NOMO-1 (cell line): ENCODE data around the gene CD300LD.
"Not testable (repeated sequence)": the region's sequence is repeated elsewhere in the genome, so short reads cannot be mapped to it uniquely, and the experiment has no call there.

Source experiments
- DNase-seq, 2 experiments: peaks; one replicate each; lab custom pipeline; 2025; ENCODE audit not compliant: unreplicated experiment in 2 of 2; lab: John Stamatoyannopoulos, UW

CD300LD gene

GRCh38 chr17:74592087-74592990, at the start of gene CD300LD:
TSS of gene CD300LD (minus strand) at chr17:74592283. CDS start at chr17:74592202, 81 bp downstream.
- DNase-seq, result peak; percentile 34 to 81

GRCh38 chr17:74641224-74641957, 49.3 kb upstream of the CD300LD start:
- peak; percentile 63 to 95 for DNase-seq

- peak; percentile 79 to 90 for DNase-seq
These were observed 47.6 kb upstream of the CD300LD start for GRCh38 chr17:74639704-74640151.

GRCh38 chr17:74637926-74638325, 45.8 kb upstream of the CD300LD start:
- DNase-seq, result no peak

- peak; percentile 31 to 66 for DNase-seq
These were observed 45.2 kb upstream of the CD300LD start for GRCh38 chr17:74637265-74637664.

GRCh38 chr17:74636541-74637085, 44.5 kb upstream of the CD300LD start:
- DNase-seq, result not testable (repeated sequence)

- DNase-seq, result no peak
These were observed 43.3 kb upstream of the CD300LD start for GRCh38 chr17:74635418-74635817.

GRCh38 chr17:74633326-74633725, 41.2 kb upstream of the CD300LD start:
- no peak for DNase-seq

GRCh38 chr17:74632617-74633016, 40.5 kb upstream of the CD300LD start:
- peak in 1 of 2 experiments; percentile 17 for DNase-seq

- DNase-seq, result peak; percentile 87 to 98
These were observed 39.7 kb upstream of the CD300LD start for GRCh38 chr17:74631468-74632450.

GRCh38 chr17:74630251-74630650, 38.2 kb upstream of the CD300LD start:
- not testable (repeated sequence) for DNase-seq

- no peak for DNase-seq
These were observed 33.6 kb upstream of the CD300LD start for GRCh38 chr17:74625661-74626060.

- no peak for DNase-seq
These were observed 32.0 kb upstream of the CD300LD start for GRCh38 chr17:74624131-74624530.

GRCh38 chr17:74623693-74624093, 31.6 kb upstream of the CD300LD start, which contains the start of gene CD300E:
TSS of gene CD300E (minus strand) at chr17:74623738. CDS start at chr17:74623621, 117 bp downstream.
- DNase-seq, result peak; percentile 43 to 66

- no peak for DNase-seq
These were observed 27.1 kb upstream of the CD300LD start for GRCh38 chr17:74619077-74619673.

- no peak for DNase-seq
These were observed 26.4 kb upstream of the CD300LD start for GRCh38 chr17:74618451-74618850.

GRCh38 chr17:74616696-74617095, 24.6 kb upstream of the CD300LD start:
- DNase-seq, result no peak

- DNase-seq, result no peak
These were observed 20.0 kb upstream of the CD300LD start for GRCh38 chr17:74612046-74612445.

GRCh38 chr17:74610108-74610507, 18.0 kb upstream of the CD300LD start:
- DNase-seq, result no peak

- DNase-seq, result no peak
These were observed 16.4 kb upstream of the CD300LD start for GRCh38 chr17:74608511-74608910.
